ENCODE results near the gene CUL2.
"Not testable (repeated sequence)": the region's sequence is repeated elsewhere in the genome, so short reads cannot be mapped to it uniquely, and the experiment has no call there.

CUL2 gene

GRCh38 chr10:34974364-34975065, 115.6 kb downstream of the CUL2 start:
- not testable (repeated sequence) for H3K4me3 ChIP-seq (ENCODE audit: low read depth in 1 of 5, low read length in 5 of 5); H3K4me1 ChIP-seq (ENCODE audit: control insufficient read depth in 5 of 5, insufficient read depth in 5 of 5, low read length in 5 of 5); H3K27ac ChIP-seq (ENCODE audit: low read depth, low read length); H3K9me3 ChIP-seq (ENCODE audit: control insufficient read depth in 5 of 5, low read length in 5 of 5); H3K9ac ChIP-seq (ENCODE audit: low read length in 5 of 5); H3K27me3 ChIP-seq (ENCODE audit: control insufficient read depth in 5 of 5, insufficient read depth in 4 of 5, low read length in 5 of 5); H3K36me3 ChIP-seq (ENCODE audit: control insufficient read depth in 5 of 5, insufficient read depth in 5 of 5, low read length in 5 of 5)

- not testable (repeated sequence) for H3K9ac ChIP-seq (ENCODE audit: low read length in 5 of 5); H3K27me3 ChIP-seq (ENCODE audit: control insufficient read depth in 5 of 5, insufficient read depth in 4 of 5, low read length in 5 of 5); H3K4me1 ChIP-seq (ENCODE audit: control insufficient read depth in 5 of 5, insufficient read depth in 5 of 5, low read length in 5 of 5); H3K27ac ChIP-seq (ENCODE audit: low read depth, low read length); H3K4me3 ChIP-seq (ENCODE audit: low read depth in 1 of 5, low read length in 5 of 5); H3K36me3 ChIP-seq (ENCODE audit: control insufficient read depth in 5 of 5, insufficient read depth in 5 of 5, low read length in 5 of 5); H3K9me3 ChIP-seq (ENCODE audit: control insufficient read depth in 5 of 5, low read length in 5 of 5)
Observed at GRCh38 chr10:34973757-34974156, 116.4 kb downstream of the CUL2 start.

- H3K27me3 ChIP-seq (ENCODE audit: control insufficient read depth in 5 of 5, insufficient read depth in 4 of 5, low read length in 5 of 5); H3K4me1 ChIP-seq (ENCODE audit: control insufficient read depth in 5 of 5, insufficient read depth in 5 of 5, low read length in 5 of 5); H3K9ac ChIP-seq (ENCODE audit: low read length in 5 of 5); H3K4me3 ChIP-seq (ENCODE audit: low read depth in 1 of 5, low read length in 5 of 5); H3K9me3 ChIP-seq (ENCODE audit: control insufficient read depth in 5 of 5, low read length in 5 of 5); H3K27ac ChIP-seq (ENCODE audit: low read depth, low read length); H3K36me3 ChIP-seq (ENCODE audit: control insufficient read depth in 5 of 5, insufficient read depth in 5 of 5, low read length in 5 of 5): not testable (repeated sequence)
Observed at GRCh38 chr10:34973121-34973520, 117.0 kb downstream of the CUL2 start.

- not testable (repeated sequence) for H3K4me1 ChIP-seq (ENCODE audit: control insufficient read depth in 5 of 5, insufficient read depth in 5 of 5, low read length in 5 of 5); H3K27me3 ChIP-seq (ENCODE audit: control insufficient read depth in 5 of 5, insufficient read depth in 4 of 5, low read length in 5 of 5); H3K27ac ChIP-seq (ENCODE audit: low read depth, low read length); H3K9ac ChIP-seq (ENCODE audit: low read length in 5 of 5); H3K4me3 ChIP-seq (ENCODE audit: low read depth in 1 of 5, low read length in 5 of 5); H3K9me3 ChIP-seq (ENCODE audit: control insufficient read depth in 5 of 5, low read length in 5 of 5); H3K36me3 ChIP-seq (ENCODE audit: control insufficient read depth in 5 of 5, insufficient read depth in 5 of 5, low read length in 5 of 5)
Observed at GRCh38 chr10:34972591-34972990, 117.5 kb downstream of the CUL2 start.

- H3K9me3 ChIP-seq (ENCODE audit: control insufficient read depth in 5 of 5, low read length in 5 of 5); H3K27ac ChIP-seq (ENCODE audit: low read depth, low read length); H3K9ac ChIP-seq (ENCODE audit: low read length in 5 of 5); H3K36me3 ChIP-seq (ENCODE audit: control insufficient read depth in 5 of 5, insufficient read depth in 5 of 5, low read length in 5 of 5); H3K4me3 ChIP-seq (ENCODE audit: low read depth in 1 of 5, low read length in 5 of 5); H3K4me1 ChIP-seq (ENCODE audit: control insufficient read depth in 5 of 5, insufficient read depth in 5 of 5, low read length in 5 of 5); H3K27me3 ChIP-seq (ENCODE audit: control insufficient read depth in 5 of 5, insufficient read depth in 4 of 5, low read length in 5 of 5): not testable (repeated sequence)
Observed at GRCh38 chr10:34971606-34972334, 118.4 kb downstream of the CUL2 start.

- Histone ChIP-seq H3K9me3 (ENCODE audit: control insufficient read depth in 5 of 5, low read length in 5 of 5) (no peaks in the 10 kb centered on the region), H3K4me1 (ENCODE audit: control insufficient read depth in 5 of 5, insufficient read depth in 5 of 5, low read length in 5 of 5) (peaks cover 0 to 8% (median 2%) of the 10 kb centered on the region in 5 donors), H3K27ac (ENCODE audit: low read depth, low read length) (no peak overlapping the region), H3K27me3 (ENCODE audit: control insufficient read depth in 5 of 5, insufficient read depth in 4 of 5, low read length in 5 of 5) (no peaks in the 10 kb centered on the region), H3K4me3 (ENCODE audit: low read depth in 1 of 5, low read length in 5 of 5) (no peak overlapping the region), H3K36me3 (ENCODE audit: control insufficient read depth in 5 of 5, insufficient read depth in 5 of 5, low read length in 5 of 5) (no peaks in the 10 kb centered on the region), H3K9ac (ENCODE audit: low read length in 5 of 5) (no peak overlapping the region)
Observed at GRCh38 chr10:34969171-34969570, 121.0 kb downstream of the CUL2 start.

GRCh38 chr10:34967335-34967880, 122.7 kb downstream of the CUL2 start:
- H3K27ac ChIP-seq (ENCODE audit: low read depth, low read length), result no peak overlapping the region
- H3K27me3 ChIP-seq (ENCODE audit: control insufficient read depth in 5 of 5, insufficient read depth in 4 of 5, low read length in 5 of 5), result no peaks in the 10 kb centered on the region
- H3K4me3 ChIP-seq (ENCODE audit: low read depth in 1 of 5, low read length in 5 of 5), result no peak overlapping the region
- H3K9me3 ChIP-seq (ENCODE audit: control insufficient read depth in 5 of 5, low read length in 5 of 5), result no peaks in the 10 kb centered on the region
- H3K36me3 ChIP-seq (ENCODE audit: control insufficient read depth in 5 of 5, insufficient read depth in 5 of 5, low read length in 5 of 5), result no peaks in the 10 kb centered on the region
- peaks cover 0 to 8% (median 2%) of the 10 kb centered on the region in 5 donors for H3K4me1 ChIP-seq (ENCODE audit: control insufficient read depth in 5 of 5, insufficient read depth in 5 of 5, low read length in 5 of 5)
- H3K9ac ChIP-seq (ENCODE audit: low read length in 5 of 5), result no peak overlapping the region

- no peaks in the 10 kb centered on the region for H3K9me3 ChIP-seq (ENCODE audit: control insufficient read depth in 5 of 5, low read length in 5 of 5)
- no peaks in the 10 kb centered on the region for H3K36me3 ChIP-seq (ENCODE audit: control insufficient read depth in 5 of 5, insufficient read depth in 5 of 5, low read length in 5 of 5)
- H3K27ac ChIP-seq (ENCODE audit: low read depth, low read length), result no peak overlapping the region
- no peak overlapping the region for H3K9ac ChIP-seq (ENCODE audit: low read length in 5 of 5)
- no peaks in the 10 kb centered on the region for H3K27me3 ChIP-seq (ENCODE audit: control insufficient read depth in 5 of 5, insufficient read depth in 4 of 5, low read length in 5 of 5)
- peaks cover 0 to 8% (median 2%) of the 10 kb centered on the region in 5 donors for H3K4me1 ChIP-seq (ENCODE audit: control insufficient read depth in 5 of 5, insufficient read depth in 5 of 5, low read length in 5 of 5)
- no peak overlapping the region for H3K4me3 ChIP-seq (ENCODE audit: low read depth in 1 of 5, low read length in 5 of 5)
Observed at GRCh38 chr10:34966451-34966850, 123.7 kb downstream of the CUL2 start.

GRCh38 chr10:34966040-34966439, 124.1 kb downstream of the CUL2 start:
- no peak overlapping the region for H3K9ac ChIP-seq (ENCODE audit: low read length in 5 of 5)
- peaks cover 0 to 8% (median 2%) of the 10 kb centered on the region in 5 donors for H3K4me1 ChIP-seq (ENCODE audit: control insufficient read depth in 5 of 5, insufficient read depth in 5 of 5, low read length in 5 of 5)
- H3K36me3 ChIP-seq (ENCODE audit: control insufficient read depth in 5 of 5, insufficient read depth in 5 of 5, low read length in 5 of 5), result no peaks in the 10 kb centered on the region
- no peaks in the 10 kb centered on the region for H3K27me3 ChIP-seq (ENCODE audit: control insufficient read depth in 5 of 5, insufficient read depth in 4 of 5, low read length in 5 of 5)
- H3K9me3 ChIP-seq (ENCODE audit: control insufficient read depth in 5 of 5, low read length in 5 of 5), result no peaks in the 10 kb centered on the region
- H3K4me3 ChIP-seq (ENCODE audit: low read depth in 1 of 5, low read length in 5 of 5), result no peak overlapping the region
- no peak overlapping the region for H3K27ac ChIP-seq (ENCODE audit: low read depth, low read length)

- no peak overlapping the region for H3K27ac ChIP-seq (ENCODE audit: low read depth, low read length)
- no peaks in the 10 kb centered on the region for H3K9me3 ChIP-seq (ENCODE audit: control insufficient read depth in 5 of 5, low read length in 5 of 5)
- no peaks in the 10 kb centered on the region for H3K27me3 ChIP-seq (ENCODE audit: control insufficient read depth in 5 of 5, insufficient read depth in 4 of 5, low read length in 5 of 5)
- no peak overlapping the region for H3K4me3 ChIP-seq (ENCODE audit: low read depth in 1 of 5, low read length in 5 of 5)
- no peak overlapping the region for H3K9ac ChIP-seq (ENCODE audit: low read length in 5 of 5)
- H3K4me1 ChIP-seq (ENCODE audit: control insufficient read depth in 5 of 5, insufficient read depth in 5 of 5, low read length in 5 of 5), result peaks cover 0 to 8% (median 2%) of the 10 kb centered on the region in 5 donors
- H3K36me3 ChIP-seq (ENCODE audit: control insufficient read depth in 5 of 5, insufficient read depth in 5 of 5, low read length in 5 of 5), result no peaks in the 10 kb centered on the region
Observed at GRCh38 chr10:34964166-34964800, 125.9 kb downstream of the CUL2 start.

All from subcutaneous abdominal adipose tissue (tissue), 5 donors.